Stimulated activated naive CD8-positive, alpha-beta T cell treated with anti-CD3 and anti-CD28 coated beads, Interleukin-15, amount 100 ng/mL, for 72 hours (primary cell): ENCODE data around the gene GLRA3.
"Not testable (repeated sequence)": the region's sequence is repeated elsewhere in the genome, so short reads cannot be mapped to it uniquely, and the experiment has no call there.

Experiments used
- ATAC-seq: fragments of 150-1000 bp; cut with Tn5 transposase; 2 replicates; pipeline ENCODE4 v1.10.0; 2021; ENCODE audit warnings: mild to moderate bottlenecking, moderate library complexity
- DNase-seq, 2 donors: peaks; one replicate each; pipeline ENCODE4 v3.0.0; 2021 to 2022
- H3K27ac Mint-ChIP-seq, 2 donors: one replicate each; pipeline ENCODE4 v1.8.0; 2022; ENCODE audit warnings: mild to moderate bottlenecking in 2 of 2, mixed read lengths in 2 of 2, moderate library complexity in 2 of 2
- H3K27me3 Mint-ChIP-seq: one replicate; pipeline ENCODE4 v1.8.0; 2022; ENCODE audit warnings: mixed read lengths
- H3K4me1 Mint-ChIP-seq: one replicate; pipeline ENCODE4 v1.8.0; 2022; ENCODE audit warnings: mild to moderate bottlenecking, mixed read lengths
- H3K4me3 Mint-ChIP-seq, 2 donors: one replicate each; pipeline ENCODE4 v1.8.0; 2022; ENCODE audit warnings: mild to moderate bottlenecking in 2 of 2, mixed read lengths in 2 of 2, moderate library complexity in 1 of 2
- H3K9me3 Mint-ChIP-seq, 2 donors: one replicate each; pipeline ENCODE4 v1.8.0; 2022; ENCODE audit warnings: mixed read lengths in 2 of 2

Gene GLRA3

DNA sequence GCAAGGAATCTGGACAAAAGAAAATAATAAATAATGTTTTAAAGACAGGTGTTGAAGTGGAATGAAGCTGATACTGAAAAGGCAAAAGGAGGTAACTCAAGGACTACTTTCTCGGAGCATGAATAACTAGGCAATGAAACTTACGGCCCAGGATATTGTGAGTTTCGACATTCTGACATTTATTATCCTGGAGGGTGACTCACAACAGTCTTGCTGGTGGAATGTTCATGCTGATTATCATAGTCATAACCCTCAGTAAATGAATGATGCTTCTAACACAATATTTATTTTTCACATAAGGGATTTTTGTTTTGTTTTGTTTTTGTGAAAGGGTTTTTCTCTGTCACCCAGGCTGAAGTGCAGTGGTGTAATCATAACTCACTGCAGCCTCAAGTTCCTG, 159.8 kb downstream of the GLRA3 start:
- H3K4me3 Mint-ChIP-seq, result no peak overlapping the region
- no peaks in the 10 kb centered on the region for H3K4me1 Mint-ChIP-seq
- no peaks in the 10 kb centered on the region for H3K9me3 Mint-ChIP-seq
- DNase-seq, result no peak
- no peak for ATAC-seq
- no peak overlapping the region for H3K27ac Mint-ChIP-seq
- H3K27me3 Mint-ChIP-seq, result peaks cover 28% of the 10 kb centered on the region

DNA sequence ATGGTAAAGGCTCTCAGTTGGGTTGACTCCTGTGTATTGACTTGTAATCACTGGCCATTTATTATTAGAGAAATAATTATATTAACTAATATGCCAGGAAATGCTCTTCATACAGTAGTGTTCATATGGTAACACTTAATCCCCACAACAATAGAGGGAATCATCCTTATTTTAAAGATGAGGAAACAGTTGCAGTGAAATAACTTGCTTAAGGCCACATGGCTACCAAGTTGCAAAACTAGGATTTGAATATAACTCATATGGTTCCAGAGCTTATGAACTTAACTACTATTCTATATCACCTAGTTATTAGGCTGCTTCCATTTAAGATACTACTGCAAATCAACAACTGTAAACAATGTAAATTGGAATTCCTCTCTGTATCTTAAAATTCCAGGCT, 163.2 kb downstream of the GLRA3 start:
- no peak overlapping the region for H3K27ac Mint-ChIP-seq
- ATAC-seq (no peak), DNase-seq (no peak)
- no peaks in the 10 kb centered on the region for H3K9me3 Mint-ChIP-seq
- no peaks in the 10 kb centered on the region for H3K4me1 Mint-ChIP-seq
- peaks cover 26% of the 10 kb centered on the region for H3K27me3 Mint-ChIP-seq
- H3K4me3 Mint-ChIP-seq, result no peak overlapping the region

DNA sequence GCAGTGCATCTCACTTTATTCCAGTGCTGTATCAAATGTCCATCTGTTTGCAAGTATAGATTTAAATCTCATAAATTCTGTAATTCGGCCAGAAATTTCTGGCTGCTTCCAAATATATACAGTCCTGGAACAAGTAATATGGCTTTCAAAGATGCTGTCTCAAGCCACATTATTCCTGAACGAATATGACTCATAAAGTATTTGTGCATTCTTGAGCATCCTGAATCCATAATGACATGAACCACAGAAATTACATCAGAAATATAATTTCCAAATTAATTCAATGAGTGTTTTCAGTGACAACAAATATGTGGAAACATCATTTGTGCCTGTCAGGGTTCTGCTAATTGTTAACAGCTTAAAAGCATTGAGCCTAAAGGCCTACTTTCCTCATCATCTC, 165.8 kb downstream of the GLRA3 start:
- H3K27ac Mint-ChIP-seq, result no peak overlapping the region
- H3K9me3 Mint-ChIP-seq, result no peaks in the 10 kb centered on the region
- no peak for DNase-seq
- peaks cover 28% of the 10 kb centered on the region for H3K27me3 Mint-ChIP-seq
- ATAC-seq, result no peak
- H3K4me3 Mint-ChIP-seq, result no peak overlapping the region
- no peaks in the 10 kb centered on the region for H3K4me1 Mint-ChIP-seq

DNA sequence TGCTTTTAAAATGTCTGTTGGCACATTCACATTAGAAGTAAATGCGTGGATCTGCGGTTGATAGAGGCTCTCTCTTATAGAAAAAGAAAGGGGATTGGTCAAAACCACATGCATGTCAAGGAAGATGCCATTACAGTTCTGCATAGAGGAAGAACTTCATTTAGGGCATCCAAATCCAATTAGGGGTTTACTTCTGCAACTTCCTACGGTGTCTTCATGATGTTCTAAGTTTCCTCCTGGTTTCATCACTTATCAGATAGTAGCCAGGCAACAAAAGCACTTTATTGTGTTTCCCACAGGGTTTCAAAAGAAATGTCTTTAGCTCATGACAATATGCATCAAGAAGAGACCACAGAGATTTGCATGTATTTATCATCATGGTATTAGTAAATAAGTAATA, 170.8 kb downstream of the GLRA3 start:
- no peak for DNase-seq
- Mint-ChIP-seq H3K9me3 (no peaks in the 10 kb centered on the region), H3K4me1 (no peaks in the 10 kb centered on the region), H3K27ac (no peak overlapping the region), H3K27me3 (peaks cover 18% of the 10 kb centered on the region), H3K4me3 (no peak overlapping the region)
- ATAC-seq, result no peak

DNA sequence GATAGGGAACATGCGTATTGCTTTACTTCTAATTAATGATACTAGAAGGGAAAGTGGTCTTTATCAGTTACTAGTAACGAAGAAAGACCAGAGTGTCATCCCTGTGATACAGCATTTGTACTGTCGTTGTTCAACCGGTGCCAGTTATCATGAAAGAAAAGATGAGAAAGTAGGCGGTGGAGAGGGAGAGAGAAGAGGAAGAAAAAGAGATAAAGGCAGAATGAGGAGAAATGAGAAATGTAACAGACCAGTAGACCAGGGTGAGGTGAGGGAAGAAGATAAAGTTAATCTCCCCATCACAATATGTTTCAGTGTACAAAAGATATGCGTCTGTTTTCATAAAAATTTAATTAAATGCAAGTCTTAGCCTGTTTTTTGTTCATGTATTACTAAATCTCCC, 171.6 kb downstream of the GLRA3 start:
- H3K9me3 Mint-ChIP-seq, result no peaks in the 10 kb centered on the region
- H3K4me3 Mint-ChIP-seq, result no peak overlapping the region
- DNase-seq (no peak), ATAC-seq (no peak)
- H3K27me3 Mint-ChIP-seq, result peaks cover 14% of the 10 kb centered on the region
- H3K4me1 Mint-ChIP-seq, result no peaks in the 10 kb centered on the region
- no peak overlapping the region for H3K27ac Mint-ChIP-seq

DNA sequence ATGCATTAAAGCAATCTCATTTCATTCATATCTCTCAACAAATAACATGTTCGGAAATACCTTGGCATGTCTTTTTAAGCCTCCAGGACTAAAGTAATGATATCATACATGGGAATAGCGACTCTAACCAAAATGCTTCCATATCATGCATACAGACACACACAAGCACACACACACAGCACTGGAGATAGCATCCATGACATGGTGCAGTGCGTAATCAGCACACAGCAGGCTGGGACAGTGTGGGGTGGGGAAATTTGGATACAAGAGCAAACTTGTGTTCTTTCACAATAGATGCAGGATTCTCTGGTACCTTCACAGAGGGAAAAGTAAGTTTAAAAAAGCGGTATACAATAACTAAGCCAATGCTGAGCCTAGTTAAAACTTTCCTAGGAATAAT, 174.4 kb downstream of the GLRA3 start:
- Mint-ChIP-seq H3K4me3 (no peak overlapping the region), H3K27me3 (peaks cover 6% of the 10 kb centered on the region), H3K27ac (no peak overlapping the region), H3K4me1 (no peaks in the 10 kb centered on the region), H3K9me3 (no peaks in the 10 kb centered on the region)
- DNase-seq, result no peak
- no peak for ATAC-seq

DNA sequence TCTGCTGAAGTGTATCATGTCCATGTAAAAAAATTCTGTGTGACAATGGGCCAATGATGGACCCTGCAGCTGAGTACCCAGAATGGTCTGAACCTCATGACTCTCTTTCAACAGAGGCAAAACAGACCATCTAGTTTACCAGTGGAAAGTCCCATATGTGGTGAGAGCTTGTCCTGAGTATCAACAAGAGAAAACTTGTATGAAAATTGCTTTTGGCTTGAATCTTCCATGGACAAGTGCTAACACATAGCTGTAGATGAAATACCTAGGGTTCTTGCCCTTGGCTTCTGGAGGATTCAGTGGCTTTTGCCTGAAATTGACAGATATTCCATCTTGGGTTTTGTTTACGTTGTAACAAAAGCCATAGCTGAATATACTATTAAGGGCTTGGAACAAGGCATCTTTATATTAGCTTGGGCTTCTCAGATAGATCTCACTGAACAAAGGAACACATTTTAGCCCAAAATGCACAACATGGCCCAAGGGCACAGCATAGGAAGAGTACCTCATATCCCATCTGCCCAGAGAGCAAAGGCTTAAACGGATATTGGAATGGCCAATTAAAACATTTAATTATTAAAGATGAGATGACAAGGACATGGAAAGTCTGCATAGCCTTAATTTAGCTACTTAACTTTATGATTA, 178.2 kb downstream of the GLRA3 start:
- DNase-seq (no peak), ATAC-seq (no peak)
- peaks cover 6% of the 10 kb centered on the region for H3K27me3 Mint-ChIP-seq
- H3K4me1 Mint-ChIP-seq, result no peaks in the 10 kb centered on the region
- no peak overlapping the region for H3K27ac Mint-ChIP-seq
- no peaks in the 10 kb centered on the region for H3K9me3 Mint-ChIP-seq
- H3K4me3 Mint-ChIP-seq, result no peak overlapping the region

DNA sequence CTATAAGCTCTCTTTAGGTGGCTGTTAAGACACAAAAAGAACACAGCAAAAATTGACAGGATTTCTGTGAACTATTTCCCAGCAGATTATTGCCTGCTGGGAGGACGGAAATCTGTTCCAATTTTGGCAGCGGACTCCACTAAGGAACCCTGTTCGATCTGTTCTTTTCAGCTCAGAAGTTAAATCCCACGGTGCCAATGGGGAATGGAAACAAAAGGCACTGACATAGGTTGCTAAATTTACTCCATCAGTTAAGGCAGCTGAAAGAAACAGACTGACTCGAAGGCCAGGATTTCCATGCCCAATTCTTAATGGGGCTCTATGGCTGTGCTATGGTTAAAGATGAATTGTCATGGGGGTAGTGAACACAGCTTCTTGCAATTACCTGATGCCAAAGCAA, 180.2 kb downstream of the GLRA3 start:
- Mint-ChIP-seq H3K4me3 (no peak overlapping the region), H3K9me3 (no peaks in the 10 kb centered on the region)

DNA sequence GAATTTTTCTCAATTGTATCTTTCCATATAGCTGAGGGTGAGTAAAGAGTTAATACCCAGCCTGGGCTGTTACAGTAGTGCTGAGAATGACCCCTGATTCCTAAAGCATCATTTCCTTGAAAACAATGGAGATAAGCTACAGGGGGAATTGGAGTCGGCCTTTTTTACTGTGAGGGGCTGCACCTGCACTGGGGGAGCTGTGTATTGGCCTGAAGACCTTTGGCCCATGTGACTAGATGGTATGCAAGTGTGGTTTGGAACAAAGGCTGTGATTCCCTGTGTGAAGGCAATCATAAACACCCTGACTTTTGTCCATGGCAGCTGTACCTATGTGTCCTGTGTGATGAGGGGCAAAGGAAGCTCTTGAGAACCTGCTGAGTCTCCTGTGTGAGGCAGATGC, 182.7 kb downstream of the GLRA3 start:
- ATAC-seq, result no peak
- Mint-ChIP-seq H3K27ac (no peak overlapping the region), H3K4me3 (no peak overlapping the region), H3K9me3 (no peaks in the 10 kb centered on the region), H3K4me1 (no peaks in the 10 kb centered on the region), H3K27me3 (no peaks in the 10 kb centered on the region)
- no peak for DNase-seq

More for the DNA sequence above, 180.2 kb downstream of the GLRA3 start:
- H3K27ac Mint-ChIP-seq, result no peak overlapping the region
- DNase-seq (no peak), ATAC-seq (no peak)
- H3K4me1 Mint-ChIP-seq, result no peaks in the 10 kb centered on the region
- H3K27me3 Mint-ChIP-seq, result no peaks in the 10 kb centered on the region

DNA sequence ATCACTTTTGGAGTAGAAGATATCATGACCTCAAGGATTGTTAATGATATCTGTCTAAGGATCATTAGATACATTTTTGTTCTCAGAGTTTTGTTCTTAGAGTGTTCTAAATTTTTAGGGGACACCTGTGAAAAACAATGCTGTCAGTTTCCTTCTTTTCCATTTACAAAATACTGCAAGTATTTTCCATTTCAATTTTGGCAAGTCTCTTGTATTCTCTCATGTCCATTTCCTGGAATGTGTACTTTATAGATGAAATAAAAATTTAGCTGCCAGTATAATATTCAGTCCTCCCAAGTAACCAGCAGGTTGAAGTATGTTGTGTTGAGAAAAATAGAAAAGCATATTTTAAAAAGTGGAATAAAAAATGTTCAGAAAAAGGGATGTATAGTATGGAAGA, 188.9 kb downstream of the GLRA3 start:
- Mint-ChIP-seq H3K9me3 (no peaks in the 10 kb centered on the region), H3K4me3 (no peak overlapping the region)
- ATAC-seq, result no peak

DNA sequence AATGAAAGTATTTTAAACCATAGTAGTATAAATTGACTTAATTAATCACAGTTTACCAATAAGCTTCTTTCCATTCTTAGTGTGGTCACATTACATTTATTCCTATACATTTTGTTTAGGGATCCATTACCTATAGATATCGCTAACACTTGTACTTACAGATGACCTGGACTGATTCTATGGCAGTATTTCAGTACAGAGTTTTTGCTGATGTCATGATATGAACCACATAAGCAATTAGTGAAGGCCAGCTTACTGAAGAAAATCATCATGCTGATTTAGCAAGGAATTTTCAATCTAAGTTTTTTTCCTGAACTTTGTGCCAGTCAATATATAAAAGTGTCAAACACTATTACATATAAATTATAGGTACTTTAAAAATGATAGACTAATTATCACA, 193.3 kb downstream of the GLRA3 start:
- DNase-seq (no peak), ATAC-seq (no peak)
- Mint-ChIP-seq H3K27me3 (no peaks in the 10 kb centered on the region), H3K9me3 (no peaks in the 10 kb centered on the region), H3K4me3 (no peak overlapping the region), H3K27ac (no peak overlapping the region), H3K4me1 (no peaks in the 10 kb centered on the region)

More for the DNA sequence above, 188.9 kb downstream of the GLRA3 start:
- no peak for DNase-seq
- no peaks in the 10 kb centered on the region for H3K27me3 Mint-ChIP-seq
- no peaks in the 10 kb centered on the region for H3K4me1 Mint-ChIP-seq
- H3K27ac Mint-ChIP-seq, result no peak overlapping the region

DNA sequence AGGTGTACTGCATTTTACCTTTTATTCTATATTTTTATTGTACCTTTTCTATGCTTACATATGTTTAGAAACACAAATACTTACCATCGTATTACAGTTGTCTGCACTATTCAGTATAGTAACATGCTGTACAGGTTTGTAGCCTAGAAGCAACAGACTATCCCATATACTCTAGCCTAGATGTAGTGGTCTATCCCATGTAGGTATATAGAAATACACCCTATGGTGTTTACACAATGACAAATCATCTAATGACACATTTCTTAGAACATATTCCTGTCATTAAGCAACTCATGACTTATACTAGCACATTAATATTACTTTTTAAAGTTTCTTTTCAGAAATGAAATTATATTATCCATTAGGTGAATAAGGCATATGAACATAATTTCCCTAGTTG, 195.6 kb downstream of the GLRA3 start:
- no peak overlapping the region for H3K27ac Mint-ChIP-seq
- no peaks in the 10 kb centered on the region for H3K4me1 Mint-ChIP-seq
- H3K4me3 Mint-ChIP-seq, result no peak overlapping the region
- ATAC-seq (no peak), DNase-seq (no peak)
- H3K27me3 Mint-ChIP-seq, result no peaks in the 10 kb centered on the region
- no peaks in the 10 kb centered on the region for H3K9me3 Mint-ChIP-seq

DNA sequence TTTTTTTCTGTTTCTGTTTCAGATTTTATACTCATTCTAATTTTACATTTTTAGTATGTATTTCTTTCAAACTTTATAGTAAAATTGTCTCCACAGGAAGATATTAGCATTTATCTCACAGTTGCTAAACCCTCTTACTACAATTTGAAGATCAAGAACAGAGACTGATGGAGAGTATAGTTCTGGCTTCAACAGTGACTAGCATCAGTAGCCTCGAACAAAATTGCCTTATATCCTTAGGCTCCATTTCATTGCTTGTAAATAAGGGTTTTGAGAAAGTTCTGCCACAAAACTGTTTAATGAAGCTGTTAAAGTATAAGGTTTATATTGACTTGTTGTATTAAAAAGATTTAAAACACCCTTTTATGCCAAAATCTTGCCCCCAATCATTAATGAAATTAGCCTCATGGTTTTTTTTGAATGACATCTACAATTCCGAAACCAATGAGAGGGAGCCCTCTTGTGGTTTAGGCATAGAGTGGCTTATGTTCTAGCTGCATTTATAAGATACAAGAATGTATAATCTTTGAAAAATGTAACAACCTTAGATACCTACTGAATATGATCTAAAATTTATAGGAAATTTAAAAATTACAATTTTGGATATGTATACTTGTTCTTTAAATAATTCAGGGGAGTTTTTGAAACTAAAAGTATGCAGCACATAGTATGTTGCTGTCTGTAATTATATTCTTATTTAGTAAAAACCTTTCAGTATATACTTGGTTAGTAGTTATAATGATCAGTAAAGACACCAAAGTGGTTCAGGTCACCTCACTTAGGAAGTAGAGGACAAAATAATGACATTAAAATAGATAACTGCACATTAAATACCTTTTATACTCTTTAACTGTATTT, 196.9 kb downstream of the GLRA3 start:
- H3K9me3 Mint-ChIP-seq, result no peaks in the 10 kb centered on the region
- DNase-seq (no peak), ATAC-seq (no peak)
- no peaks in the 10 kb centered on the region for H3K27me3 Mint-ChIP-seq
- no peaks in the 10 kb centered on the region for H3K4me1 Mint-ChIP-seq
- H3K27ac Mint-ChIP-seq, result no peak overlapping the region
- H3K4me3 Mint-ChIP-seq, result no peak overlapping the region

DNA sequence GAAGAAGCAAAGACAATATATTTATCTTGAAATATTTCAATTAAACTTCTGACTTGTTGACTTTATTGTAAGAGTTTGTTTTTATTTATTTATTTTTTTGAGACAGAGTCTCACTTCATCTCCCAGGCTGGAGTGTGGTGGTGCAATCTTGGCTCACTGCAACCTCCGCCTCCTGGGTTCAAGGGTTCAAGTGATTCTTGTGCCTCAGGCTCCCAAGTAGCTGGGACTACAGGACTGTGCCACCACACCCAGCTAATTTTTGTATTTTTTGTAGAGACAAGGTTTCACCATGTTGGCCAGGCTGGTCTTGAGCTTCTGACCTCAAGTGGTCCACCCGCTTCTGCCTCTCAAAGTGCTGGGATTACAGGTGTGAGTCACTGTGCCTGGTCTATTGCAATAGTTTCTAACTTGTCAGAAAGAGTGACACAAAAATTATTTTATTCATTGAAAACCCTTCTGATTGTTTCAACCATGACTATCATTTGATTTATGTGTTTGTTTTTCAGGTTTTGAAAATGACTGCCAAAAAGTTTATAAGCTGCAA, 199.1 kb downstream of the GLRA3 start:
- DNase-seq, H3K27ac Mint-ChIP-seq, H3K27me3 Mint-ChIP-seq, ATAC-seq, H3K4me1 Mint-ChIP-seq, H3K9me3 Mint-ChIP-seq, H3K4me3 Mint-ChIP-seq: not testable (repeated sequence)

DNA sequence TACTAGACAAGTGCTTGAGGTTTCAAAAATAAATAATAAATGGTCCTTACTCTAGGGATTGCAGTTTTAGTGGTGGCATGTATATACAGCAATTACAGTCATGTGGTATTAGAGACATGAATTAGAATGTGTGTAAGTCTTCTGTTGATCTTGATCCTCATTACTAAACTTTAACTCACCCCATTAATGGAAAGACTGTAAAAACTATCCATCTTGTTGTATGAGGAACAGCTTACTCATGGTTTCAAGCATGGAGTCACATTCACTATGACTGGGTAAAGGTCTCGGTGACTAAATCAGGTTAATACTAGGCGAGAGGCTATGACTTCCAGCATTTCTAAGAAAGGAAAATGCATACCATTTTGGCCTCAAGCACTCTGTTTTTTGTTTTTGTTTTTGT, 199.8 kb downstream of the GLRA3 start:
- ATAC-seq (peak; percentile 63), DNase-seq (no peak)
- no peaks in the 10 kb centered on the region for H3K9me3 Mint-ChIP-seq
- H3K4me1 Mint-ChIP-seq, result no peaks in the 10 kb centered on the region
- no peak overlapping the region for H3K27ac Mint-ChIP-seq
- H3K4me3 Mint-ChIP-seq, result no peak overlapping the region
- no peaks in the 10 kb centered on the region for H3K27me3 Mint-ChIP-seq

DNA sequence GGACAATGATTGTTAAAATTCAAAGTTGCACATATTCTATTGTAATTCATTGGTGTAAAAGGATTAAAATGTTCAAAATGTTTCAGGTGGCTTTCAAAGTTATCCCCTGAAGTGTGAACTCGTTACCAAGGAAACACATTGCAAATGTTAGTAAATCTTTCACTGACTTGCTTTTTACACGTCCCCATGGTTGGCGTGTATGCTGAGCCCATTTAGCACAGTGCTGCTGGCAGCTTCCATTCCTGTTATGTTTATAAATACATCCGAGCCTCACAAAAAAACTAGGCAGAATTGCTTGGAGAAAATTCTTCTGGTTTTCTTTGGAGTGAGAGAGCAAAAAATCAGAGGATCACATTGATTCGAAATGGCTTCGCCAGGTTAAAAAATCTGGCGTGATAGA, 200.9 kb downstream of the GLRA3 start:
- no peak overlapping the region for H3K4me3 Mint-ChIP-seq
- no peak for ATAC-seq
- no peaks in the 10 kb centered on the region for H3K4me1 Mint-ChIP-seq
- DNase-seq, result no peak
- H3K9me3 Mint-ChIP-seq, result no peaks in the 10 kb centered on the region
- no peaks in the 10 kb centered on the region for H3K27me3 Mint-ChIP-seq
- no peak overlapping the region for H3K27ac Mint-ChIP-seq
